HepG2 (cell line): ENCODE results near the gene COX7A2L. TPM values are rescaled to one million over a fixed set of nuclear protein-coding genes. Genes with fewer than 3 reads are reported as not detected.
A peak's percentile ranks its signal among the peaks of the same experiment; 100 is the strongest.

ENCODE experiments used
- AGO1 ChIP-seq: fragments of 200-400 bp; formaldehyde crosslinking; IDR thresholded peaks from 2 replicates; pipeline ENCODE4 v1.6.1; 2017; ENCODE audit warnings: mild to moderate bottlenecking, low read depth, low read length, moderate library complexity; ENCODE audit not compliant: poor library complexity, severe bottlenecking
- ATF4 ChIP-seq, 2 experiments: fragments of 450-650 bp in 1 of 2; sonication (generic) in 1 of 2; formaldehyde crosslinking; IDR thresholded peaks; 2 replicates each; pipeline versions ENCODE4 v1.5.0 to v1.8.0; 2020 to 2022; ENCODE audit warnings: mild to moderate bottlenecking in 1 of 2, missing genetic modification reagents in 1 of 2
- BHLHE40 ChIP-seq: IDR thresholded peaks from 2 replicates; pipeline ENCODE4 v1.6.1; 2011; ENCODE audit warnings: low read length, improper control_type of control experiment
- CBX2 ChIP-seq, 2 experiments: fragments of 200-600 bp in 1 of 2; sonication (generic); formaldehyde crosslinking in 1 of 2; IDR thresholded peaks; 2 replicates each; pipeline versions ENCODE4 v1.7.0 to v1.8.1; 2018 to 2022; ENCODE audit warnings: low read depth in 2 of 2, low read length in 1 of 2, mild to moderate bottlenecking in 1 of 2, missing genetic modification reagents in 1 of 2
- CCAR2 ChIP-seq: fragments of 200-400 bp; formaldehyde crosslinking; optimal IDR thresholded peaks from 2 replicates; pipeline ENCODE3; 2018; ENCODE audit warnings: low read depth, mild to moderate bottlenecking, low read length, moderate library complexity
- EHMT2 ChIP-seq: fragments of 200-600 bp; sonication (generic); IDR thresholded peaks from 2 replicates; pipeline ENCODE4 v1.7.0; 2017; ENCODE audit warnings: antibody characterized with exemption, low read depth, low read length, borderline replicate concordance
- FOSL2 ChIP-seq: sonication (generic); formaldehyde crosslinking; IDR thresholded peaks from 2 replicates; pipeline ENCODE4 v1.4.0; 2020; ENCODE audit warnings: missing genetic modification reagents
- HNRNPK ChIP-seq: fragments of 200-400 bp; formaldehyde crosslinking; IDR thresholded peaks from 2 replicates; pipeline ENCODE4 v1.6.1; 2018; ENCODE audit warnings: low read length, low read depth, moderate library complexity, mild to moderate bottlenecking; ENCODE audit not compliant: poor library complexity, severe bottlenecking
- HNRNPL ChIP-seq: fragments of 200-400 bp; formaldehyde crosslinking; IDR thresholded peaks from 2 replicates; pipeline ENCODE4 v1.6.1; 2017; ENCODE audit warnings: mild to moderate bottlenecking, low read depth, low read length
- ISL2 ChIP-seq: sonication (generic); formaldehyde crosslinking; IDR thresholded peaks from 2 replicates; pipeline ENCODE4 v1.5.0; 2020; ENCODE audit warnings: missing genetic modification reagents
- MEF2D ChIP-seq: sonication (generic); formaldehyde crosslinking; IDR thresholded peaks from 2 replicates; pipeline ENCODE4 v1.5.1; 2020; ENCODE audit warnings: mild to moderate bottlenecking, missing genetic modification reagents
- MLXIP ChIP-seq: sonication (generic); formaldehyde crosslinking; IDR thresholded peaks from 2 replicates; pipeline ENCODE4 v1.9.0; 2021; ENCODE audit warnings: missing genetic modification reagents, borderline replicate concordance
- PAF1 ChIP-seq: IDR thresholded peaks from 2 replicates; pipeline ENCODE4 v1.6.1; 2016; ENCODE audit warnings: missing genetic modification reagents, missing compliant biosample characterization
- PHF5A ChIP-seq: IDR thresholded peaks from one replicate; pipeline ENCODE4 v1.6.1; 2018; ENCODE audit warnings: low read depth, missing genetic modification reagents; ENCODE audit not compliant: unreplicated experiment
- POLR2A ChIP-seq, 2 experiments: IDR thresholded peaks; 2 replicates each; pipeline ENCODE4 v1.6.1; 2011; ENCODE audit warnings: low read depth in 2 of 2, low read length in 2 of 2, mild to moderate bottlenecking in 1 of 2, moderate library complexity in 1 of 2; ENCODE audit not compliant: insufficient read depth in 1 of 2
- POLR2AphosphoS2 ChIP-seq: IDR thresholded peaks from 2 replicates; pipeline ENCODE4 v1.6.1; 2011; ENCODE audit warnings: low read depth, low read length, improper control_type of control experiment
- POLR2AphosphoS5 ChIP-seq: IDR thresholded peaks from 2 replicates; pipeline ENCODE4 v1.6.1; 2012; ENCODE audit warnings: low read depth, low read length
- POLR2G ChIP-seq: fragments of 200-400 bp; formaldehyde crosslinking; IDR thresholded peaks from 2 replicates; pipeline ENCODE4 v1.6.1; 2018; ENCODE audit warnings: mild to moderate bottlenecking, low read depth, low read length, moderate library complexity
- RBM22 ChIP-seq: fragments of 200-400 bp; formaldehyde crosslinking; optimal IDR thresholded peaks from 2 replicates; pipeline ENCODE3; 2017; ENCODE audit warnings: mild to moderate bottlenecking, low read length, moderate library complexity
- SAP130 ChIP-seq: IDR thresholded peaks from 2 replicates; pipeline ENCODE4 v1.6.1; 2016; ENCODE audit warnings: low read depth
- SNAPC2 ChIP-seq: sonication (generic); formaldehyde crosslinking; IDR thresholded peaks from 2 replicates; pipeline ENCODE4 v1.8.1; 2022; ENCODE audit warnings: mild to moderate bottlenecking, missing genetic modification reagents
- TRIM24 ChIP-seq: sonication (generic); formaldehyde crosslinking; IDR thresholded peaks from 2 replicates; pipeline ENCODE4 v1.8.0; 2022; ENCODE audit warnings: mild to moderate bottlenecking, missing genetic modification reagents
- ZC3H13 ChIP-seq: sonication (generic); formaldehyde crosslinking; IDR thresholded peaks from 2 replicates; pipeline ENCODE4 v1.8.1; 2023; ENCODE audit warnings: mild to moderate bottlenecking, missing genetic modification reagents, moderate library complexity
- ZFP36L2 ChIP-seq: sonication (generic); formaldehyde crosslinking; IDR thresholded peaks from 2 replicates; pipeline ENCODE4 v1.4.0; 2020; ENCODE audit warnings: missing genetic modification reagents
- ZFX ChIP-seq: sonication (generic); formaldehyde crosslinking; IDR thresholded peaks from 2 replicates; pipeline ENCODE4 v1.4.0; 2020; ENCODE audit warnings: mild to moderate bottlenecking, low read depth, missing genetic modification reagents, moderate library complexity
- ZNF207 ChIP-seq: fragments of 450-650 bp; IDR thresholded peaks from 2 replicates; pipeline ENCODE4 v1.6.1; 2016; ENCODE audit warnings: antibody characterized with exemption, borderline replicate concordance
- ZNF513 ChIP-seq: sonication (generic); formaldehyde crosslinking; conservative IDR thresholded peaks from 2 replicates; pipeline ENCODE4 v1.5.0; 2020; ENCODE audit warnings: missing genetic modification reagents
- ZNF549 ChIP-seq: sonication (generic); formaldehyde crosslinking; IDR thresholded peaks from 2 replicates; pipeline ENCODE4 v1.5.0; 2020; ENCODE audit warnings: missing genetic modification reagents
- ZNF777 ChIP-seq: sonication (generic); formaldehyde crosslinking; IDR thresholded peaks from 2 replicates; pipeline ENCODE4 v1.4.0; 2020; ENCODE audit warnings: missing genetic modification reagents
- polyA plus RNA-seq, 8 experiments: library from polyadenylated mRNA; depleted of rRNA in 3 of 8; stranded (reverse) in 7 of 8; unstranded in 1 of 8; fragments of >200 nt; fragmentation: Illumina TruSeq in 4 of 8; extraction: Trizol in 4 of 8; gene quantifications; 2 replicates each; pipeline versions ENCODE4 v1.2.1 to v1.2.3, GENCODE V29; 2011 to 2016; ENCODE audit warnings: low read depth in 4 of 8, missing spikeins in 1 of 8, mixed read lengths in 1 of 8; ENCODE audit not compliant: insufficient read depth in 1 of 8
- total RNA-seq, 5 experiments: library from RNA; depleted of rRNA; stranded (reverse); fragments of >200 nt; fragmentation: Illumina TruSeq; extraction: Trizol; gene quantifications; 2 replicates each; pipeline ENCODE4 v1.2.3, GENCODE V29; 2016; ENCODE audit warnings: low read depth in 1 of 5

COX7A2L gene
- total and polyA plus RNA-seq, 2 of the 13 experiments (the other 11 are each of a cell fraction or from before 2014, with no cell fraction given): 155 to 201 TPM

GRCh38 chr2:42329736-42330135, 31.3 kb downstream of the COX7A2L start (continued):
- TF ChIP-seq MLXIP (CRISPR knock-in tag) (no peak), MEF2D (CRISPR knock-in tag) (no peak), POLR2A (IDR thresholded peaks at IDR 0.05; ENCODE audit: insufficient read depth in 1 of 2, low read depth in 2 of 2, low read length in 2 of 2) (peak in 1 of 2 experiments; percentile 32; a peak in 2 of 4 replicates), RBM22 (peak; percentile 75), ZC3H13 (CRISPR knock-in tag) (0 out of 2 replicates have a peak, but pooled peaks have one; percentile 62), EHMT2 (no peak), PAF1 (CRISPR knock-in tag) (peak; percentile 62; the same call in 1 of the 2 replicates), CCAR2 (no peak), ZNF207 (no peak), HNRNPK (no peak), ZNF777 (CRISPR knock-in tag) (no peak), ZNF513 (no peak), CBX2 (IDR thresholded peaks at IDR 0.05; ENCODE audit: low read depth, low read length) (no peak), CBX2 (CRISPR knock-in tag; IDR thresholded peaks at IDR 0.05; ENCODE audit: low read depth) (no peak), TRIM24 (CRISPR knock-in tag) (no peak), POLR2AphosphoS5 (0 out of 2 replicates have a peak, but pooled peaks have one; percentile 23), POLR2AphosphoS2 (peak; percentile 70; the same call in 1 of the 2 replicates), ZNF549 (CRISPR knock-in tag) (no peak), FOSL2 (CRISPR knock-in tag) (no peak), BHLHE40 (no peak), PHF5A (CRISPR knock-in tag) (no peak), AGO1 (no peak), ISL2 (CRISPR knock-in tag) (no peak), ZFP36L2 (CRISPR knock-in tag) (no peak), HNRNPL (no peak), SNAPC2 (CRISPR knock-in tag) (no peak), POLR2G (peak; percentile 30; the same call in 1 of the 2 replicates), ATF4 (CRISPR knock-in tag; IDR thresholded peaks at IDR 0.05) (no peak), SAP130 (CRISPR knock-in tag) (no peak), ZFX (CRISPR knock-in tag) (no peak)
